Left ventricle myocardium superior (tissue), 1 donor: Measurements from ENCODE around the gene FXYD6. TPM values are rescaled to one million over a fixed set of nuclear protein-coding genes. Genes with fewer than 3 reads are reported as not detected.
A peak's percentile ranks its signal among the peaks of the same experiment; 100 is the strongest.

Experiments used
- ATAC-seq: fragments of 200-7000 bp; cut with Tn5 transposase; one replicate; pipeline ENCODE4 v1.9.1; 2020; ENCODE audit warnings: mild to moderate bottlenecking, moderate library complexity
- DNase-seq: peaks from one replicate; pipeline ENCODE4 v3.0.0-alpha.2; 2020
- intact Hi-C: fragments of 100-400 bp; cut with micrococcal nuclease; formaldehyde crosslinking; loops from one replicate; pipeline ENCODE4 v1.11.0; 2022
- total RNA-seq: library from RNA; stranded (reverse); fragmentation: NEBNext Ultra II Directional; extraction: Animal tissue kit (Norgen Biotek cat#: 25700); gene quantifications from one replicate; pipeline ENCODE4 v1.2.1, GENCODE V29; 2021
- donor health status: DM: no; HTN: yes; CAD: no; lungs with severe emphysema.

Gene FXYD6
- total RNA-seq, 1 donor from 2014 or later, result 35.4 TPM

- DNase-seq, result no peak
- intact Hi-C loops, result no loop called here
- no peak for ATAC-seq
These were observed 21.6 kb upstream of the FXYD6 start for GRCh38 chr11:117898059-117898458.

DNA sequence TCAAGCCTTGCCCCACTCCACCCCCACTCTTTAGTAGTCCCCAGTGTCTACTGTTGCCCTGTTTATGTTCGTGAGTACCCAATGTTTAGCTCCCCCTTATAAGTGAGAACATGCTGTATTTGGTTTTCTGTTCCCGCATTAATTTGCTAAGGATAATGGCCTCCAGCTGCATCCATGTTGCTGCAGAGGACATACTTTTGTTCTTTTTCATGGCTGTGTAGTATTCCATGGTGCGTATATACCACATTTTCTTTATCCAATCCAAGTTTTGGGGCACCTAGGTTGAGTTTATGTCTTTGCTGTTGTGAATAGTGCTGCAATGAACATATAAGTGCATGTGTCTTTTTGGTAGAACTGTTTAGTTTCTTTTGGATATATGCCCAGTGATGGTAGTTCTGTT, 16.2 kb upstream of the FXYD6 start:
- intact Hi-C loops, result no loop called here
- no peak for ATAC-seq
- DNase-seq, result no peak

- no peak for DNase-seq
- no peak for ATAC-seq
- intact Hi-C loops, result no loop called here
These were observed 14.9 kb upstream of the FXYD6 start for GRCh38 chr11:117891362-117891761.

DNA sequence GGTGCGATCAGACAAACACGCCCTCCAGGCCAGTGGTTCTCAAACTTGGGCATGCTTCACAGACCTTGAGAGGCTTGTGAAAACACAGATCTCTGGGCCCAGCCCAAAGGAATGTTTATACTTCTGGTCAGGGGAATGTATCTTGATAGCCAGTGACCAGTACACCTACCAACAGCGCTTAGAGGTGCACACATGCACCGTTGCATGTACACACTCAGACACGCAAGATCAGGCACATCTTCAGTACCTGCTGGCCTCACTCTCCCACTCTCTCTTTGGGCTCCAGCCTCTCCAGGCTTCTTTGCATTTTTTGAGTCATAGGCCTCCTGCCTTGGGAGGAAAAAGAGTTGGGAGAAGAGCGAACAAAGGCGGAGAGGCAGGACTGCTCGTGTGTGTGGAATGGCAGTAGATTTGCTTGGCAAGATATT, 11.7 kb upstream of the FXYD6 start:
- no peak for DNase-seq
- no peak for ATAC-seq
- intact Hi-C loops, result no loop called here

GRCh38 chr11:117887431-117888138, 11.1 kb upstream of the FXYD6 start:
- ATAC-seq (no peak), DNase-seq (no peak)
- intact Hi-C loops, result no loop called here

DNA sequence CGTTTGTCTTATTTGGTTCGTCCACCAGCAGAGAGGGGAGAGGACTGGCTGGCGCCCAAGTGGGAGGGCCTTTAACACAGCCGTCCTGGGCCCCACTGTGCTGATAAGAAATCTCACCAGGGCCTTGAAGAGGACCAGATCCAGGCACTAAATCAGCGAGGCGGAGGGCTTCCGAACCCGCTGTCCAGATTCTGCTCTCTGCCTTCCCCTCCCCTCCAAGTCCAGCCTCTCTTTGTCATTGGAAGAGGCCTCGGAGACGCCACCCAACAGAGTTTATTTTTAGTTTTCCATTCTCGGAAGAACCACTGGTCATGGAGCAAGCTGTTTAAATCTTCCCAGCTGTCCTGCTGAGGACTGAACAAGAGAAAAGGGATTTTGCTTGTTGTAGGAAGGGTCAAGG, 9.3 kb upstream of the FXYD6 start:
- peak; percentile 90 for DNase-seq
- ATAC-seq, result peak; percentile 95
- intact Hi-C loops, result no loop called here

GRCh38 chr11:117884994-117885393, 8.5 kb upstream of the FXYD6 start:
- intact Hi-C loops, result no loop called here
- peak; percentile 35 for ATAC-seq
- no peak for DNase-seq

DNA sequence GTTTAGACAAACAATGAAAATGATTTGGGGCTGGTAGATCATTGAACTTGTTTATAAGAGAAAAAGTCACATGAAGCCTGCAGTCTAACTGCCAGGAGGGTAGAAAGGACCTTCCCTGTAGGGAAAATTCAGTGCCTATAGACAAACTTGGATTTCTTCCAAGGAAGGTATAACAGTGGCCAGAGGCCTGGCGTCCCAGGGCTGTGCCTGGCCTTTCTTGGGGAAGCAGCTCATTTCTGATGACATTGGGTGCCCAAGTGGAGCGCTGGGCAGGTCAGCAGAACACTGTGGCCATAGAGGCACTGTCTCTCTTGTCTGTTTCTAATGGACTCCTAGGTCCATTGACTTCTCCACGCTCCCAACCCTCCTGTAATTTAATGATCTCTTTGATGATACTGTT, 6.6 kb upstream of the FXYD6 start:
- ATAC-seq (no peak), DNase-seq (no peak)
- intact Hi-C loops, result no loop called here

DNA sequence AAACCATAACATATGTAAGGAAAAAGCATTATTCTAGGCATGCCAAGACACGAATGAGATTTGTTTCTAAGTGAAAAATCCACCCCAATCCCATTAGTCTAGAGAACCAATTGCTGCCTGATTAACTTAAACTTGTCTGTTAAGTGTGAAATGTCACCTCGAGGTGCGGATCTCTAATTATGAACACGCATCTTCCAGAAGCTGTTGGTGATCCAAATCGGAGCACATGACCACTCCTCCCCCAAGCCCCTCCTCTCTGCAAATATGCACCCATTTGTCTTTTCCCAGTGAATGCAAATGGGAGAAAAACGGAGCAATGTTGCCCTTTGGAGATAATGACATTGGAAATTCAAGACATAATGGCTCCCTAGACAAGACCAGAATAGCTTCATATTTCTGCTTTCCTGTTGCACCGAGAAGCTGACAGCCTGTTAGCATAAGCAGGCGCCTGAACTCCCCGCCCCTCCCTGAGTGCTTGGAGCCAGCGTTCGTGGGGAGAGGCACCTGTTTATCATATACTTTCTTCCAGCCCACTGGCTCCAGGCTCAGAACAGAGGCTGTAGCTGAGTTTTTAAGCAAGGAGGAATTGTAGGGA, 6.0 kb upstream of the FXYD6 start:
- no peak for DNase-seq
- ATAC-seq, result no peak
- intact Hi-C loops, result no loop called here

DNA sequence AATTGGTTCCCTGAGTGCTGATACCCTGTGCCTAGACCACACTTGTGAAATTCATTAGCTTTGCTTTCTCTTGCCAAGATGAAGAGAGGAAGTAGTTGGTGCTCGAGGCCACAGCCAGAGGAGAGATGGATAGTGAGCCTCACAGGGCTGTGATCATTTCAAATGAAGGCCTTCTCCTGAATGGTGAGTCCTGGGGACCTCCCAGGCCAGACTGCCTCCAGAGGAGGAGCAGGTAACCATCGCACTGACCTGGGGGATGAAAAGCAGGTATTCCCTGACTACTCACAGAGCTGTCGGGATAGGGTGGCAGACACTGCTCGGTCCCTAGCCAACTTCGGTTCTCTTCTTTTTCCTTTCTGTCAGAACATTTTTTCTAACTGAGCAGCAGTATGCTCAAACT, 4.8 kb upstream of the FXYD6 start:
- ATAC-seq (no peak), DNase-seq (no peak)
- intact Hi-C loops, result no loop called here

- DNase-seq, result no peak
- intact Hi-C loops, result no loop called here
- no peak for ATAC-seq
These were observed 3.3 kb upstream of the FXYD6 start for GRCh38 chr11:117879516-117880480.

- no peak for DNase-seq
- ATAC-seq, result no peak
- intact Hi-C loops, result no loop called here
These were observed 2.5 kb upstream of the FXYD6 start for GRCh38 chr11:117878939-117879475.

DNA sequence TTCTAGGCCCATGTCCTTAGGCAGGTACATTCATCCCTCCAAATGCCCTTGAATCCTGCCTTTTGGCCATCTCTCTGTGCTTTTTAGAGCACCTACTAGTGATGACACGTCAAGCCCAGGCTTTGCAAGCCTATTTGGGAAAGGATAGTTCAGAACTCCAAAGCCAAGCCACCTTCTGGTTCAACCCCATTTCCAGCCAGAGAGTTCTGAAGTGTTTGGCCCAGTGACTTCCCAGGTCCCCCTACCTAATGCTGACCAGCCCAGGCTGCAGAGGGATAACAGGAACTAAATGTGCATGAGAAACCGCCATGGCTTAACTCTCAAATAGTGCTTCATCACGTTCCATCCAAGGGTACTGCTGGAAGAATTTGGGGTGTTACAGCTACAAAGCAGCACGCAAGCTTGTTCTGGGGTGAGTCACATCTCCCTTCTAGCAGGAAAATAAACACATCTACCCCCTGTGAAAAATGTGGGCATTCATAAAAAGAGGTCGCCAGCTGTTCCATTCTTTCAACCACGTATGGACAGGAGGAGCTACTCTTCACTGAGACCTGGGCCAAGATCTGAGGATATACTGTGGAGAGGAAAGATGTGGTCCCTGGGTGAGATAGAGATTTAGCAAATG, 2.0 kb upstream of the FXYD6 start:
- ATAC-seq, result no peak
- intact Hi-C loops, result no loop called here
- DNase-seq, result no peak

DNA sequence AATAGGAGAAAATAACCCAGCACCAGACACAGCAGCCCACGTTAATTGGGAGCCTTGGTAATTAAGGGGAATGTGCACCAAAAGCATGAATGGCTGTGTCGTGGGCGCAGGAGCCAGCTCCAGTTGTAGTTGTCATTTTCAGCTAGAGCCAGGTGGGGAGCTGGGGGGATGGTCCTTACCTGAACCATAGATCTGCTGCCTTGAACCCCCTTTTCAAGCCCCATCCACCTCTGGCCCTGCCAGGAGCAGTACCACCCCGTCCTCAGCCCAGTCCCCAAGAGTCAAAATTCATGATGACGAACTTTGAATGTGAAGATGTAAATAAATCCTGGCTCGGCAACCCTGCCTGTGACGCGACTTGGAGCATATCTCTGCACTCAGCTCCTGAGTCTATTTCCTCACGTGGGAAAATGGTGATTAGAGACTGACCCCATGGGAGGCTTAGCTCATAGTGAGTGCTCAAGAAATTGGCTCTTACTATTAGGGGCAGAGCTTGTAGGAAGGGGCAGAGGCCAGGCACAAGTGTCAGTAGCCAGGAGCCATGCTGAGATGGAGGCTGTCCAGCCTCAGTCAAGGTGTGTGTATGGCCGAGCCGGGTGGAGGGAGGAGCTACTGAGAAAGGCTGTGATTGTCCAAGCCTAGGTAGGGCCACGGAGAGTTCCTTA, 794 bp upstream of the FXYD6 start:
- ATAC-seq (peak; percentile 61), DNase-seq (peak; percentile 68)
- intact Hi-C loops, result no loop called here

- ATAC-seq (no peak), DNase-seq (no peak)
- intact Hi-C loops, result no loop called here
These were observed 458 bp downstream of the FXYD6 start for GRCh38 chr11:117876059-117876340.

DNA sequence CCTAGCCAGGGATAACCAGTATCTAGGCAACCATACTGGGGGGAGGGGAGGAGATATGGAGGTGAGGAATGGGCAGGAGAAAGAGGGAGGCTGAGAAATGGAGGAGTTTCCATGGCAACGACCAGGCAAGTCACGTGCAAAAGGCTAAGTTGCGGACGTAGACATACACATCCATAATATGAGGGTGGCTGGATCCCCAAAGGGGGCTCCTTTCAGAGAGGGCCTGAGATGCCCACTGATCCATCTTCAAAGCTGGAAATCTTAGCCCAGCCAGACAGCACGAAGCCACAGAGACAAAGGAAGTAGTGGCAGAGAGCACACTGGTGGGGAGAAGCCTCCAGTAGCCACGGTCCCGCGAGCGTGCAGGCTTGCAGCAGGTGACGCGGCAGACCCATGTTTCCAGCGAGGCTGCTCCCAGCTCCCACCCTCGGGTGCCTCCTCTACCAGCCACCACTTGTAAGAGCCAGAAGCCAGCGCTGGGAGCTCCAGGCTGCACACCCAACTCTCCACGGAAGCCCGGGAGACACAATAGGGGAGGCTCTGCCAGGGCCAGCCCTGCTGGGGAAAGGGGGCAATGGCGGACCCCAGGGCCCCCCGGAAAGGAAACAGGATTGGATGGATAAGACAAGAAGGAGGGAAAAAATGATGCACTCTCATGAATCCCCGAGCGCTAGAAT, 938 bp downstream of the FXYD6 start:
- intact Hi-C loops, result no loop called here
- ATAC-seq (peak; percentile 8), DNase-seq (peak; percentile 54)

- intact Hi-C loops, result no loop called here
- ATAC-seq (no peak), DNase-seq (no peak)
These were observed 1.5 kb downstream of the FXYD6 start for GRCh38 chr11:117874910-117875381.

DNA sequence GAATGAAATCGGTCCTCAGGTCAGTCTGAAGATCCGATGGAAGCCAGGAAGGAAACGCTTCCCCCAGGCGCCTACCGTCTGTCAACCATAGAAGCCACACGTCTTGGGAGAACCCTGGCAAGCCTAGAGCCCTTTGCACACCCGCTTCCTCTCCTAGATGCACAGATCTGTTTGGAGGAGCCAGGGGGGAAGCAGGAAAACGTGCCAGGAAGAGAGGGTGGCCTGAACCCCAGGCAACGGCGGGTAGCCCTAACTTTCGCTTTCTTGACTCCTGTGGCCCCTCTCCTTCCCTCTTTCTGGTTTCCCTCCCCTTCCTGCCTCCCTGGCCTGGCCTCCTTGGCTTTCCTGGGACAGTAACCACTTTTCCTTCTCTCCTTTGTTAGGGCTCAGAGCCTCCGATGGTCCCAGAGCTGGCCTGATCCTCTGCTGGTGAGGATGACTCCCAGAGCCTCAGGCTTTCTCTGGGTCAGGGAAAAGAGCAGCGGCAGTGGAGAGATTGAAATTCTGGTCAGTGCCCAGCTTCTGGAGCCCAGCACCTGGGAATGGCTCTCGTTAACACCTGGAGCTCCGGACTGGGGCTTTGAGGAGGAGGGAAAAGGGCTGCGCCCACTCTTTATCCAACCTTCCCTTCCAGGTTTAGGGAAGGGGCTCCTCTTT, 2.1 kb downstream of the FXYD6 start:
- intact Hi-C loops, result no loop called here
- DNase-seq, result no peak
- no peak for ATAC-seq
